Measurements from ENCODE around the gene ZNF662.
"Not testable (repeated sequence)": the region's sequence is repeated elsewhere in the genome, so short reads cannot be mapped to it uniquely, and the experiment has no call there.

ZNF662 gene

GRCh38 chr3:42906070-42906847 lies at the start of gene ZNF662:
TSS of gene ZNF662 (plus strand) at chr3:42906142. CDS start at chr3:42908115, 1,973 bp downstream.
- DNase-seq (ENCODE audit: low read depth, low spot score), result no peak

GRCh38 chr3:42856544-42856943 lies 49.4 kb upstream of the ZNF662 start:
- DNase-seq (ENCODE audit: low read depth, low spot score), result no peak

GRCh38 chr3:42864321-42864950 lies 41.5 kb upstream of the ZNF662 start:
- no peak for DNase-seq (ENCODE audit: low read depth, low spot score)

- DNase-seq (ENCODE audit: low read depth, low spot score), result no peak
Observed at GRCh38 chr3:42865256-42865655, 40.7 kb upstream of the ZNF662 start.

- no peak for DNase-seq (ENCODE audit: low read depth, low spot score)
Observed at GRCh38 chr3:42867138-42867537, 38.8 kb upstream of the ZNF662 start.

GRCh38 chr3:42868841-42869240 lies 37.1 kb upstream of the ZNF662 start:
- no peak for DNase-seq (ENCODE audit: low read depth, low spot score)

GRCh38 chr3:42871592-42872196 lies 34.2 kb upstream of the ZNF662 start:
- DNase-seq (ENCODE audit: low read depth, low spot score), result no peak

GRCh38 chr3:42872718-42873117 lies 33.2 kb upstream of the ZNF662 start:
- DNase-seq (ENCODE audit: low read depth, low spot score), result no peak

GRCh38 chr3:42873221-42873982 lies 32.5 kb upstream of the ZNF662 start:
- DNase-seq (ENCODE audit: low read depth, low spot score), result no peak

GRCh38 chr3:42874749-42875148 lies 31.2 kb upstream of the ZNF662 start:
- no peak for DNase-seq (ENCODE audit: low read depth, low spot score)

- DNase-seq (ENCODE audit: low read depth, low spot score), result no peak
Observed at GRCh38 chr3:42875325-42876151, 30.4 kb upstream of the ZNF662 start, which contains the start of gene CYP8B1. TSS of gene CYP8B1 (minus strand) at chr3:42875879. CDS start at chr3:42875816, 63 bp downstream.

GRCh38 chr3:42876401-42876800 lies 29.5 kb upstream of the ZNF662 start:
- DNase-seq (ENCODE audit: low read depth, low spot score), result no peak

- DNase-seq (ENCODE audit: low read depth, low spot score), result no peak
Observed at GRCh38 chr3:42876940-42877720, 28.8 kb upstream of the ZNF662 start.

- DNase-seq (ENCODE audit: low read depth, low spot score), result no peak
Observed at GRCh38 chr3:42877881-42878280, 28.1 kb upstream of the ZNF662 start.

- no peak for DNase-seq (ENCODE audit: low read depth, low spot score)
Observed at GRCh38 chr3:42880183-42880582, 25.8 kb upstream of the ZNF662 start.

GRCh38 chr3:42880601-42881451 lies 25.1 kb upstream of the ZNF662 start:
- DNase-seq (ENCODE audit: low read depth, low spot score), result peak; percentile 72

GRCh38 chr3:42883251-42883930 lies 22.6 kb upstream of the ZNF662 start:
- DNase-seq (ENCODE audit: low read depth, low spot score), result not testable (repeated sequence)

GRCh38 chr3:42884324-42884723 lies 21.6 kb upstream of the ZNF662 start:
- no peak for DNase-seq (ENCODE audit: low read depth, low spot score)
